CD4-positive, alpha-beta T cell (primary cell): ENCODE data around the gene HBG1. TPM values are rescaled to one million over a fixed set of nuclear protein-coding genes. Genes with fewer than 3 reads are reported as not detected.

Source experiments
- ATAC-seq: fragments of 200-7000 bp; cut with Tn5 transposase; one replicate; pipeline ENCODE4 v1.10.0; 2022; ENCODE audit warnings: mild to moderate bottlenecking; ENCODE audit not compliant: poor library complexity
- CTCF ChIA-PET: fragments of 350-600 bp; sonication (Branson Sonifier 250); formaldehyde crosslinking; loops from one replicate; lab custom pipeline; 2021; ENCODE audit warnings: antibody characterized with exemption, inconsistent platforms; lab: Charles Lee
- POLR2A ChIA-PET: fragments of 350-600 bp; sonication (Branson Sonifier 250); formaldehyde crosslinking; loops from one replicate; lab custom pipeline; 2021; ENCODE audit warnings: antibody characterized with exemption, inconsistent platforms; lab: Charles Lee
- DNase-seq, 14 experiments: peaks; one replicate each; pipeline ENCODE4 v3.0.0-alpha.2; 2013 to 2020; ENCODE audit warnings: mixed read lengths in 2 of 14
- H3K27ac ChIP-seq, 2 donors: one replicate each; pipeline versions ENCODE4 v1.5.1 to v1.7.0; 2013; ENCODE audit warnings: low read length in 2 of 2, low read depth in 1 of 2, mild to moderate bottlenecking in 1 of 2
- H3K27me3 ChIP-seq, 2 experiments: 1 replicate in 1 of 2; 2 replicates in 1 of 2; pipeline versions ENCODE4 v1.6.1 to v1.7.0; 2013; ENCODE audit warnings: low read length in 2 of 2, control low read depth in 1 of 2, mild to moderate bottlenecking in 1 of 2, moderate library complexity in 1 of 2; ENCODE audit not compliant: insufficient read depth in 2 of 2, control insufficient read depth in 1 of 2
- H3K36me3 ChIP-seq: one replicate; pipeline ENCODE4 v1.6.1; 2013; ENCODE audit warnings: low read length, control low read depth; ENCODE audit not compliant: insufficient read depth
- H3K4me1 ChIP-seq: one replicate; pipeline ENCODE4 v1.6.1; 2013; ENCODE audit warnings: low read length, control low read depth; ENCODE audit not compliant: insufficient read depth
- H3K4me3 ChIP-seq: one replicate; pipeline ENCODE4 v1.5.1; 2013; ENCODE audit warnings: mild to moderate bottlenecking, low read length, moderate library complexity
- H3K9me3 ChIP-seq, 2 experiments: 1 replicate in 1 of 2; 2 replicates in 1 of 2; pipeline versions ENCODE4 v1.6.1 to v1.7.0; 2013; ENCODE audit warnings: low read length in 2 of 2, mild to moderate bottlenecking in 2 of 2, control low read depth in 1 of 2, moderate library complexity in 1 of 2; ENCODE audit not compliant: control insufficient read depth in 1 of 2, insufficient read depth in 1 of 2
- H3K27ac Mint-ChIP-seq: one replicate; pipeline ENCODE4 v1.8.0; 2020; ENCODE audit warnings: mixed read lengths
- H3K27me3 Mint-ChIP-seq: one replicate; pipeline ENCODE4 v1.8.0; 2021; ENCODE audit warnings: mixed read lengths
- H3K36me3 Mint-ChIP-seq: one replicate; pipeline ENCODE4 v1.8.0; 2021; ENCODE audit warnings: low read depth, mixed read lengths
- H3K4me1 Mint-ChIP-seq: one replicate; pipeline ENCODE4 v1.8.0; 2021; ENCODE audit warnings: low read depth, mixed read lengths
- H3K4me3 Mint-ChIP-seq: one replicate; pipeline ENCODE4 v1.8.0; 2020; ENCODE audit warnings: mild to moderate bottlenecking, mixed read lengths
- H3K9me3 Mint-ChIP-seq: one replicate; pipeline ENCODE4 v1.8.0; 2020; ENCODE audit warnings: mixed read lengths
- CTCF ChIP-seq: fragments of 200-600 bp; IDR thresholded peaks from one replicate; pipeline ENCODE4 v1.8.0; 2022; ENCODE audit warnings: antibody characterized with exemption, mild to moderate bottlenecking
- intact Hi-C, 2 experiments: fragments of 100-400 bp; cut with DNase I in 1 of 2; cut with micrococcal nuclease in 1 of 2; formaldehyde crosslinking; loops; one replicate each; pipeline versions ENCODE4 v1.15.1 to v1.9.0; 2023 to 2025; cut with DNase I, micrococcal nuclease
- total RNA-seq, 174 experiments: library from RNA in 2 of 174; stranded (reverse) in 2 of 174; gene quantifications; one replicate each; pipeline ENCODE4 v1.2.3 and lab custom pipeline; 2021 to 2026

The HBG1 gene
- total RNA-seq, 2 experiments from 2014 or later, result not detected

- Mint-ChIP-seq H3K36me3 (no peaks in the 10 kb centered on the region), H3K4me3 (no peak within 1 kb of the TSS), H3K27ac (no peak within 1 kb of the TSS), H3K9me3 (no peaks in the 10 kb centered on the region), H3K4me1 (no peaks in the 10 kb centered on the region), H3K27me3 (no peaks in the 10 kb centered on the region)
- Histone ChIP-seq H3K9me3 (no peaks in the 10 kb centered on the region), H3K36me3 (no peaks in the 10 kb centered on the region), H3K27me3 (no peaks in the 10 kb centered on the region), H3K4me1 (no peaks in the 10 kb centered on the region), H3K27ac (no peak within 1 kb of the TSS), H3K4me3 (no peak within 1 kb of the TSS)
- no peak for DNase-seq
- ChIA-PET POLR2A (no interaction called here), CTCF (no interaction called here)
- no peak for ATAC-seq
- intact Hi-C loops, result no loop called here
- TF ChIP-seq CTCF, result no peak
Measured at GRCh38 chr11:5269715-5270147, 20.1 kb upstream of the HBG1 start, which contains the start of gene HBE1. Gene HBE1 (minus strand): TSS chr11:5269945. CDS start chr11:5269890, 55 bp downstream.

GRCh38 chr11:5267033-5267563 lies 17.4 kb upstream of the HBG1 start:
- no peak for DNase-seq
- Mint-ChIP-seq H3K27ac (no peak overlapping the region), H3K9me3 (no peaks in the 10 kb centered on the region), H3K36me3 (no peaks in the 10 kb centered on the region), H3K4me1 (no peaks in the 10 kb centered on the region), H3K27me3 (no peaks in the 10 kb centered on the region), H3K4me3 (no peak overlapping the region)
- Histone ChIP-seq H3K36me3 (no peaks in the 10 kb centered on the region), H3K9me3 (no peaks in the 10 kb centered on the region), H3K4me3 (no peak overlapping the region), H3K4me1 (no peaks in the 10 kb centered on the region), H3K27me3 (no peaks in the 10 kb centered on the region), H3K27ac (no peak overlapping the region)
- no peak for TF ChIP-seq CTCF
- ChIA-PET POLR2A (no interaction called here), CTCF (no interaction called here)
- no peak for ATAC-seq
- intact Hi-C loops, result no loop called here

- Mint-ChIP-seq H3K4me3 (no peak overlapping the region), H3K27me3 (no peaks in the 10 kb centered on the region), H3K4me1 (no peaks in the 10 kb centered on the region), H3K9me3 (no peaks in the 10 kb centered on the region), H3K27ac (no peak overlapping the region), H3K36me3 (no peaks in the 10 kb centered on the region)
- no peak overlapping the region for H3K27ac ChIP-seq
- DNase-seq (no peak), ATAC-seq (no peak)
- no peaks in the 10 kb centered on the region for H3K9me3 ChIP-seq
- POLR2A ChIA-PET, result no interaction called here
- no peaks in the 10 kb centered on the region for H3K36me3 ChIP-seq
- intact Hi-C loops, result no loop called here
- H3K4me1 ChIP-seq, result no peaks in the 10 kb centered on the region
- TF ChIP-seq CTCF, result no peak
- CTCF ChIA-PET, result no interaction called here
- no peak overlapping the region for H3K4me3 ChIP-seq
- H3K27me3 ChIP-seq, result no peaks in the 10 kb centered on the region
Measured at GRCh38 chr11:5266609-5267008, 17.0 kb upstream of the HBG1 start.
